B cell (primary cell): ENCODE measurements around the gene LYAR.

Experiments used
- CTCF ChIP-seq: fragments of 200-600 bp; IDR thresholded peaks from one replicate; pipeline ENCODE4 v1.8.0; 2022; ENCODE audit warnings: antibody characterized with exemption, mild to moderate bottlenecking
- EZH2 ChIP-seq: IDR thresholded peaks from 2 replicates; pipeline ENCODE4 v1.6.1; 2012; ENCODE audit warnings: borderline replicate concordance, low read depth, mild to moderate bottlenecking, moderate library complexity, low read length; ENCODE audit not compliant: insufficient read depth, poor library complexity, severe bottlenecking

- TF ChIP-seq CTCF, result no peak
- TF ChIP-seq EZH2, result no peak
Observed at GRCh38 chr4:4293279-4293678, 3.3 kb upstream of the LYAR start.
